Nephron progenitor cell (in vitro differentiated cells): ENCODE results near the gene FAM221B.

ENCODE experiments used
- DNase-seq: peaks from one replicate; pipeline ENCODE4 v3.0.0; 2021
- H3K27ac Mint-ChIP-seq: 2 replicates; pipeline ENCODE4 v1.8.0; 2021; ENCODE audit warnings: mild to moderate bottlenecking, moderate library complexity, mixed read lengths
- H3K27me3 Mint-ChIP-seq: 2 replicates; pipeline ENCODE4 v1.8.0; 2021; ENCODE audit warnings: mild to moderate bottlenecking, low read depth, mixed read lengths; ENCODE audit not compliant: poor library complexity
- H3K36me3 Mint-ChIP-seq: 2 replicates; pipeline ENCODE4 v1.8.0; 2021; ENCODE audit warnings: low read depth, mixed read lengths
- H3K4me1 Mint-ChIP-seq: 2 replicates; pipeline ENCODE4 v1.8.0; 2021; ENCODE audit warnings: mixed read lengths
- H3K4me3 Mint-ChIP-seq: 2 replicates; pipeline ENCODE4 v1.8.0; 2021; ENCODE audit warnings: mild to moderate bottlenecking, moderate library complexity, mixed read lengths
- H3K9me3 Mint-ChIP-seq: 2 replicates; pipeline ENCODE4 v1.8.0; 2021; ENCODE audit warnings: mild to moderate bottlenecking, moderate library complexity, mixed read lengths
- CTCF ChIP-seq: fragments of 200-600 bp; sonication (generic); IDR thresholded peaks from 2 replicates; pipeline ENCODE4 v1.5.0; 2021; ENCODE audit warnings: antibody characterized with exemption

The FAM221B gene

GRCh38 chr9:35867538-35867937 lies 39.0 kb upstream of the FAM221B start:
- Mint-ChIP-seq H3K4me3 (no peak overlapping the region), H3K4me1 (peaks cover 5% of the 10 kb centered on the region), H3K27ac (no peak overlapping the region), H3K9me3 (no peaks in the 10 kb centered on the region), H3K27me3 (peaks cover 10% of the 10 kb centered on the region), H3K36me3 (no peaks in the 10 kb centered on the region)
- TF ChIP-seq CTCF = no peak
- DNase-seq = no peak

GRCh38 chr9:35864695-35865255 lies 36.2 kb upstream of the FAM221B start:
- H3K4me1 Mint-ChIP-seq = peaks cover 5% of the 10 kb centered on the region
- no peaks in the 10 kb centered on the region for H3K9me3 Mint-ChIP-seq
- no peak for DNase-seq
- no peak for TF ChIP-seq CTCF
- no peaks in the 10 kb centered on the region for H3K36me3 Mint-ChIP-seq
- no peak overlapping the region for H3K4me3 Mint-ChIP-seq
- H3K27me3 Mint-ChIP-seq = peaks cover 23% of the 10 kb centered on the region
- no peak overlapping the region for H3K27ac Mint-ChIP-seq

- DNase-seq = no peak
- H3K27me3 Mint-ChIP-seq = peaks cover 20% of the 10 kb centered on the region
- no peak for TF ChIP-seq CTCF
- no peaks in the 10 kb centered on the region for H3K36me3 Mint-ChIP-seq
- H3K27ac Mint-ChIP-seq = no peak overlapping the region
- H3K9me3 Mint-ChIP-seq = no peaks in the 10 kb centered on the region
- H3K4me1 Mint-ChIP-seq = peaks cover 5% of the 10 kb centered on the region
- no peak overlapping the region for H3K4me3 Mint-ChIP-seq
Observed at GRCh38 chr9:35863583-35863982, 35.1 kb upstream of the FAM221B start.

GRCh38 chr9:35862328-35862727 lies 33.8 kb upstream of the FAM221B start:
- Mint-ChIP-seq H3K27ac (no peak overlapping the region), H3K4me3 (no peak overlapping the region), H3K36me3 (no peaks in the 10 kb centered on the region), H3K4me1 (peaks cover 5% of the 10 kb centered on the region), H3K9me3 (no peaks in the 10 kb centered on the region), H3K27me3 (peaks cover 20% of the 10 kb centered on the region)
- no peak for DNase-seq
- TF ChIP-seq CTCF = no peak

- peaks cover 20% of the 10 kb centered on the region for H3K27me3 Mint-ChIP-seq
- H3K4me3 Mint-ChIP-seq = no peak overlapping the region
- H3K4me1 Mint-ChIP-seq = peaks cover 5% of the 10 kb centered on the region
- H3K36me3 Mint-ChIP-seq = no peaks in the 10 kb centered on the region
- H3K27ac Mint-ChIP-seq = no peak overlapping the region
- TF ChIP-seq CTCF = no peak
- DNase-seq = no peak
- no peaks in the 10 kb centered on the region for H3K9me3 Mint-ChIP-seq
Observed at GRCh38 chr9:35861161-35861897, 32.8 kb upstream of the FAM221B start.

GRCh38 chr9:35859990-35860339 lies 31.4 kb upstream of the FAM221B start:
- no peak for DNase-seq
- no peak overlapping the region for H3K4me3 Mint-ChIP-seq
- no peak for TF ChIP-seq CTCF
- H3K4me1 Mint-ChIP-seq = peaks cover 5% of the 10 kb centered on the region
- H3K27ac Mint-ChIP-seq = no peak overlapping the region
- H3K9me3 Mint-ChIP-seq = no peaks in the 10 kb centered on the region
- peaks cover 20% of the 10 kb centered on the region for H3K27me3 Mint-ChIP-seq
- no peaks in the 10 kb centered on the region for H3K36me3 Mint-ChIP-seq
